Activated naive CD8-positive, alpha-beta T cell treated with anti-CD3 and anti-CD28 coated beads, Interleukin-2, amount 50 U/mL, for 24 hours (primary cell): Measurements from ENCODE around the gene IL9R.
"Not testable (repeated sequence)": the region's sequence is repeated elsewhere in the genome, so short reads cannot be mapped to it uniquely, and the experiment has no call there.

Source experiments
- ATAC-seq: fragments of 150-1000 bp; cut with Tn5 transposase; one replicate; pipeline ENCODE4 v1.10.0; 2021
- DNase-seq: peaks from one replicate; pipeline ENCODE4 v3.0.0; 2021
- H3K27ac Mint-ChIP-seq: one replicate; pipeline ENCODE4 v1.8.0; 2021; ENCODE audit warnings: mild to moderate bottlenecking, mixed read lengths
- H3K27me3 Mint-ChIP-seq: one replicate; pipeline ENCODE4 v1.8.0; 2021; ENCODE audit warnings: mixed read lengths
- H3K36me3 Mint-ChIP-seq: one replicate; pipeline ENCODE4 v1.8.0; 2021; ENCODE audit warnings: low read depth, mixed read lengths
- H3K4me1 Mint-ChIP-seq: one replicate; pipeline ENCODE4 v1.8.0; 2021; ENCODE audit warnings: mixed read lengths
- H3K4me3 Mint-ChIP-seq: one replicate; pipeline ENCODE4 v1.8.0; 2021; ENCODE audit warnings: mild to moderate bottlenecking, moderate library complexity, mixed read lengths
- H3K9me3 Mint-ChIP-seq: one replicate; pipeline ENCODE4 v1.8.0; 2021; ENCODE audit warnings: mixed read lengths

Gene IL9R

GRCh38 chrX:156029707-156030442, 32.4 kb downstream of the IL9R start:
- ATAC-seq, H3K4me3 Mint-ChIP-seq, H3K27me3 Mint-ChIP-seq, H3K36me3 Mint-ChIP-seq, H3K27ac Mint-ChIP-seq, H3K4me1 Mint-ChIP-seq, H3K9me3 Mint-ChIP-seq, DNase-seq: not testable (repeated sequence)

GRCh38 chrX:156030474-156030873, 33.0 kb downstream of the IL9R start:
- DNase-seq, H3K27me3 Mint-ChIP-seq, H3K36me3 Mint-ChIP-seq, H3K27ac Mint-ChIP-seq, H3K4me1 Mint-ChIP-seq, ATAC-seq, H3K9me3 Mint-ChIP-seq, H3K4me3 Mint-ChIP-seq: not testable (repeated sequence)
